GM21529 (cell line): ENCODE data around the gene UNC5A.

Experiments
- ATAC-seq: cut with Tn5 transposase; IDR thresholded peaks from one replicate; pipeline ENCODE4 v1.9.1; 2021; ENCODE audit not compliant: unreplicated experiment

Gene UNC5A

DNA sequence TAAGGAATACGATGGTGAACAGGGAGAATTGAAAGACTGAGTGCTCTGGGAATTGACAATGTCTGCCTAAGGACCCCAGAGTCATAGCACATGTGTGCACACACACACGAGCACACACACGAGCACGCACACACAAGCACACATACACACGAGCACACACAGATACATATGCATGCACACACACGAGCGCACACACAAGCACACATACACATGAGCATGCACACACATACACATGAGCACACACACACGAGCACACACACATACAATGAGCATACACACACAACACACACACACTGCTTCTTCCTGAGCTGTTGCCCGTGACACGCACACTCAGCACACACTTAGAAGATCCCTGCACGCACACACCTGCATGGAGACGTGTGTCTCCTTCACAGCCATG is 10.9 kb upstream of the UNC5A start:
- no peak for ATAC-seq

DNA sequence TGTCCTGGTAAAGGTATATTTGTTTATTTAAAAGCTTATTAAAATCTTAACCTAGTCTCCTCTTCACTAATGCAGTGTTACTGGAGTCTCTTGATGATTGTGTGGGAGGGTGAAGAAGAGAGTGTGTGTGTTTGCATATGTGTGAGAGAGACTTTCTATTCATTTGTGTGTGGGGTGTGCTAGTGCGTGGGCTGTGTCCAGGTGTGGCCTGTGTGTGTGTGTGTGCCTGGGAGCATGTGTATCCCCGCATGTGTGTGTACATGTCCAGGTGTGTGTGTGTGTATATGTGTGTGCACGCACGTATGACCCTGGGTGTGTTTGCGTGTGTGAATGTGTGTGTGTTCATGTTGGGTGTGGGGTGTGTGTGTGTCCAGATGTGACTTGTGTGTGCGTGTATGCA is 10.3 kb upstream of the UNC5A start:
- ATAC-seq, result no peak

DNA sequence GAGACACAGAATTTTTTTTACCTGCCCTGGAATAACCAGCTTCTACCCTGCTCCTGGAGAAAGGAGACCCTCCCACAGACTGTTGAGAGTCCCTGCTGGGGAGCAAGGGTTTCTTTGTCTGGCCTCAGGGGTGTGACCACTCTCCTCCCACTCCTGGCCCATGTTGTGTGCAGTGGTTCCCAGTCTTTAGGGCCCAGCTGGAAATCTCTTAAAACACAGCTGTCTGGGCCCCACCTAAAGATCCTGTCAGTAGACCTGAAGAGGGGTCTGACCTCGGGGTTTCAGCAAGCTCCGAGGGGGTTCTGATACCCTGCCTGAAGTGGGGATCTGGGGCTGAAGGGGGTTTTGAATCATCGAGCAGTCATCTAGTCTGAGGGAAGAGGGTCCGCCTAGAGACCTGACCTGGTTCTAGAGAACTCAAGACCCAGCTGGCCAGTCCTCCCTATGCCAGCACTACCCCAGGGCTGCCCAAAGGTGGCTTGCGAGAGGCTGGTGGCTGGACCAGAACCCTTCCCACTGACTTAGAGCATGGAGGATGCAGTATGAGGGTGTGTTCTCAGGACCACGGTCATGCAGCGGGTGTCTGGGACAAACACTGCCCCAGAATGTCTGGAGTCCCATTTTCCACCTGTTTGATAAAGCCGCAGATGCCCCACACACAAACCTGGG is 8.1 kb upstream of the UNC5A start:
- ATAC-seq, result no peak

DNA sequence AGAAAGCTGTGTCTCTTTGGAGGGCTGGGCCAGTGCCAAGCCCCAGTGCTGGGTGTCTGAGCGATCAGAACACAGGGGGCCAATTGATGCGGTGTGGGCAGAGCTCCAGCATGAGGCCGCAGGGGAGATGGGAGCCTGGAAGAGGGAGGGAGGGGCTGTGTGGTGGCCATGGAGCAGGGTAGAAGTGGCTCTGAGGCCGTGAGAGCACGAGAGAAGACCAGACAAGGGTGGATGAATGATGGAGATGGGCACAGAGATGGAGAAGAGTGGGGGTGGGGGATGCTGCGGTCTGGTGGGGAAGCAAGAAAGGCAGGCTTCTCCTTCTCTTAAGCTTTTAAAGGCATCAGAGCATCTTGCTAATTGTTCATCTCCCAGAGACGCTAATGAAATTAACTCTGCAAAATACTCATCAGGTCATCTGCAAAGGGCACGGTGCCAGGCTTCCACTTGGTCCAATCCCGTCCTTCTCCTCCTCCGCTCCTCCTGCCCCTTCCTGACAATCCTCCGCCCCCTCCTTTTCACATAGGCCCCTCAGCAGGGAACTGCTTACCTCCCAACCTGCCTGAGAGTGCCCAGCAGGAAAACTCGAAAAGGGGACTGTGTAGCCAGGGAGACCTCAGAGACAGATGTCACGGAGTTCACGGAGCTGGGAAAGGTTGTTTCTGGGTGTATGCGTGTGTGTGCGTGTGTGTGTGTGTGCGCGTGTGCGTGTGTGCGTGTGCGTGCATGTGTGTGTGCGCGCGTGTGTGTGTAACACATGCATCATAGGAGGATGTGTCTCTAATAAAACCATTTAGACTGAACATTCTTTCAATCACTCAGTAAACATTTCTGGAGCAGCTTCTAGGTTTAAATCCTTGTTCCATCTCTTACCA is 7.1 kb upstream of the UNC5A start:
- no peak for ATAC-seq

- ATAC-seq, result no peak
These were observed 6.3 kb upstream of the UNC5A start for GRCh38 chr5:176803943-176804498.

- ATAC-seq, result no peak
These were observed 4.2 kb upstream of the UNC5A start for GRCh38 chr5:176806137-176806536.

DNA sequence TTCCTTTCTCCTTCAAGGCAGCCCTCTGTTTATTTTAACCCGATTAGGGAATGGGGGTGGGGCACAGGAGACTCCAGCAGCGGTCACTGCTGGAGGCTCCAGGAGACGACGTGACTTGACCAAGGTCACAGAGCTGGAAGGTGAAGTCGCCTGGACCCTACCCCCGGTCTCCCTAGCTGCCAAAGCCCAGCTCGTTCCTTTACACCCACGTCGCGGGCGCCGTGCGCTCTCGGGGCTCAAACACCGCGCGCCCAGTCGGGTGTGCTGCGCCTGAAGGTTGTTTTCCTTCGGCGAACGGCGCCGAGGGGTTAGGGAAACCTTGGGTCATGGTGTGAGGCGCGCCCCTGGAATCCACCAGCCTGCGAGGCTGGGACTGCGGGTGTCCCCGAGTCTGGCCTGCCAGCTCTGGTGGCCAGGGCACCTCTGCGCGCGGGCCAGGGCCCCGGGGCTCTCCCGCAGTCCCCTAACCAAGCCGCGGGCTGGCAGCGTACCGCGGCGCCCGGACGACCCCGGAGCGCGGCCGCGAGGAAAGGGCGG is 747 bp upstream of the UNC5A start:
- no peak for ATAC-seq

GRCh38 chr5:176810687-176811501 is 535 bp downstream of the UNC5A start:
- no peak for ATAC-seq

- ATAC-seq, result no peak
These were observed 2.2 kb downstream of the UNC5A start for GRCh38 chr5:176812269-176813259.

DNA sequence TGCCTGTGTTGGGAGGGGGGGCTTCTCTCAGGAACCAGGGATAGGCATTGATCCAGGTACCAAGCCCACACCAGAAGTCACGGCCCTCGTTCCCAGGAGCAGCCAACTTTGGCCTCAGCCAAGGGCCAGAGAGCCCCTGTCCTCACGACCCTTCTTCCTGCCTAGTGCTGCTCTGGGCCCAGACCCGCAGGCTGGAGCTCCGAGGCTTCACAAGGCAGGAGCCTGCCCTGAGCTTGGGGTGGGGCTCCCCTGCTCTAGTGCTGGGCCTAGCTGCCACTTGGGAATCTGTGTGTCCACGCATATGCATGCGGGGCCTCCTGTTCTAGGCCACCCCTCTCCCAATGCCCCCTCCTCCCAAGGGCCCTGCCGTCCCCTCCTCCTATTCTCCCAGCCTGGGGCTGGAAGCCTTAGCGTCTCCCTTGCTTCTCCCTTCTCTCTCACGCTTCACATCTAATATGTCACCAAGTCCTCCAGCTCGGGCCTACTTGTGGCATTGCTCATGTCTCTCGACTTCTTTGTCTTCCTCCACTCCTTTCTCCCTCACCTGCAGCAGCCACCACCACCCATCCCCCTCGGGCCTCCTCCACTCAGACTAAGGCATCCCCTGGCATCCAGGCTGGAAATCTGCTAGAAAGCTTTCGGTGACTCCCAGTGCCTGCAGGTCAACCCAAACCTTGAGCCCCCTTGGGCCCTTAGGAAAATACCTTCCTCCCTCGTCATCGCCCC is 3.4 kb downstream of the UNC5A start:
- no peak for ATAC-seq

DNA sequence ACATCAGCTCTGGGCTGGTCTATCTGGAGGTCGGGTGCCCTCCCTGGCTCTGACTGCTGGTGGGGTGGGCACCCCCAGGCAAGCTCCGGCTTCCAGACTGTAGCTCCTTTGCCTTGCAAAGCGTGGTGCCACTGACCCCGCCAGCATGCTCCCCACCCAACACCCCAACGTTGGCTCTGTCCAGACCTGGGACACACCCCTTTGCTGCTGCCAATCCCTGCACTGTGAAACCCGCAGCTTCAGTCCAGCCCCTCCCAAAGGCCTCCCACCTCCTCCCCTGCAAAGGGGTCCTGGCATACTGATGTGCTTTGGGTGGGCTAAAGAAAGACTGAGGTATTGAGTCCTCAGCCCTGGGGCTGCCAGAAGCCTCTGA is 3.9 kb downstream of the UNC5A start:
- no peak for ATAC-seq

- no peak for ATAC-seq
These were observed 4.6 kb downstream of the UNC5A start for GRCh38 chr5:176814836-176815438.

DNA sequence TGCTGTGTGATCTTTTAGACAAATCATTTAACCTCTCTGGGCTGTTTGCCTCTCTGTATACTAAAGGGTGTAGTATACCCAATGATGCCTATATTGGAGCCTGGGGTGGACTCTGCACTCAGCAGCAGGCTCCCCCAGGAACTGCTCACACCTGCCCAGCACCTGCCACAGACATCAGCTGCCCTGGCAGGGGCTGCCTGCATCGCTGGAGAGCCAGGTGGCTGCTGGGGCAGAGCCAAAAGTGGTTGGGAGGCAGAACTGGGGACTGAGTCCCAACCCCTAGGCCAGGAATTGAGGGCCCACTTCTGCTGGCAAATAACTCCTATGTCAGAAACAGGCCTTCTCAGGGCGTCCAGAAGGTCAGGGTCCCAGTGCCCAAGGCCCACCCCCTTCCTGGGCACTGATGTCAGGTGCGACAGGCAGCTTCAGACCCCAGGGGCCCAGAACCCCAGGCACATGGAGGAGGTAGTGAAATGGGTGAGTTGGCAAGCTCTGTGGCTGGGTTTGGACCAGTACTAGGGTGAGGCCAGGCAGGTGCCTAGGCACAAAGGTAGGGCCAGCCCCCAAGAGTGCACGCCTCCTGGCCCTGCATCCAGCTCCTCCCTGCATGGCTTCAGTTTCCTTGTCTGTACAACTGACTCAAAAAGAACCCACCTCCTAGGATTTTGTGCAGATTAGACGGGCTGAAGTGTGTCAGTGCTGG is 5.8 kb downstream of the UNC5A start:
- no peak for ATAC-seq

DNA sequence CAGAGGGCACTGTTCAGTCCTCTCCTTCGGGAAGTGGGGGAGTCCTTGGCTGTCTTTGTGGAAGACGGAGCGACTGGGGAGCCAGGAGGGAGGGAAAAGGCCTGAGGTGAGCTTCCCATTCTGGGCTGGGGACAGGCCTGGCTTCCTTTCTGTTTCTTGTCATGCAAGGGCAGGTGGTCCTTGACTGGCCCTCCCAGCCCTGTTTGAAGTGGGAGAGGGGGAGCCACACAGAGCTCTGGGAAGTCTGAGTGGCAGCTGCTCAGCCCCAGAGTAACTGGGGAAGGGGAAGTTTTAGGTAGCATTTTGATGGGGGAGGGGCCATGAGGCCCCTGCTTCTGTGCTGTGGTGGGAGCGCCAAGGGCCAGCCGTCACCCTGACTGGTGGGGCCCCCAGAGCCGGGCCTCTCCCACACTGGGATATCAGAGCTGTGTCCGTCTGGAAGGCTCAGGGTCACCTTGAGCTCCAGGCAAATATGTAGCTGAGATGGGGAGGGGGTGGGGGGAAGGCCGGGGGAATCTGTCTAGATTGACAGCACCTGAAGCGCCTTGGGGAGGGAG is 6.5 kb downstream of the UNC5A start:
- ATAC-seq, result no peak

DNA sequence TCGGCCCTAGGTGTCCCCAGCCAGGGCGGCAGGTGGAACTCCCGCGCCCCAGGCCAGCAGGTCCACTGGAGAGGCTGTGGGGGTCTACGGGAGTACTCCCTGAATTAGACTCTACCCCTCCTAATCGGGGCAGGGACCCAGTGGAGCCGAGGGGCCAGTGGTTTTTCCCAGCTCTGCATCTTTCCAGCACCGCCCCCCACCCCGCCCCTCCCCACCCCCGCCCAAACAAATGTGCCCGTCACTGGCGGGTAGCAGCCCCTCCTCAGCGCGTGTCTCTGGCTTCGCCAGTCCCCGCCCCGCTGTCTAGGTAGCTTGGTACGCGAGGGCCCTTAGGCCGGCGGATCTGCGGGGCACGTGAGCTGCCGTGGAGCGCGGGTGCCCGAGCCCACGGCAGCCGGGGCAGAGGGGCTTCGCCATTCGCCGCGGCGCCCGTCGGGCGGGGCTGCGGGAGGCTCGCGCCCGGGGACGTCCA is 7.0 kb downstream of the UNC5A start:
- no peak for ATAC-seq

- peak; percentile 29 for ATAC-seq
These were observed 7.5 kb downstream of the UNC5A start for GRCh38 chr5:176817841-176818377.

DNA sequence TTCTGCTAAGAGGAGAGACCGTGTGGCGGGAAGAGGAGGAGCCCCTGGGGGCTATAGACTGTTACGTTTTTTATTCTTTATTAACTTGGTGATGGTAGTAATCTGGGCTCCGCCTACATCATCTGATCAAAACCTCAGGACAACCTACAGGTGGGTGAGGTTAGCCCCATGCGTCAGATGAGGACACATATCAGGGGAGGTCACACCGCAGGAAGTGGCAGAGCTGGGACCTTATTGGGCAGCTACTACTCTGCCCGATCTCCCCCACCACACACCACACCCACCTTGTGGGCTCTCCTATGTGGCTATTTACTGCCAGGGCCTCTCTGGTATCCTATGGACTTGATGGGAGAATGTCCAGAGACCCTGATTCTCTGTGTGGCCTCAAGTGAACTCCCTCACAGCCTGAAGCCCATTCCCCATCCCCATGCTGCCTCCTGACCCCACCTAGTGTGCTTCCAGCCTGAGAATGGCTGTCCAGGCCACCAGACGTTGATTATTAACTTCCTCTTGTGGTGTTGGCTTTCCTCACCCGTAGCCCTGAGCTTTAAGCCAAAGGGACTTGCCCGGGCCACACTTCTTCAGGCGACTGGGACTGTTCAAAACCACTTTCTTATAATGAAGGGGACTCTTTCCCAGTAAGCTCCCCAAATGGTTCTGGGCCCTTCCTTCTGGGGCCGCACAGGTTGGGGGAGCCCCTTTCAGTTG is 8.2 kb downstream of the UNC5A start:
- peak; percentile 55 for ATAC-seq
